Activated CD8-positive, alpha-beta T cell treated with anti-CD3 and anti-CD28 coated beads, Interleukin-2, amount 10 ng/mL, durations not matched to agents 7 days and 5 days (primary cell): ENCODE measurements around the gene CACNA1C. TPM values are rescaled to one million over a fixed set of nuclear protein-coding genes. Genes with fewer than 3 reads are reported as not detected.

Experiments used
- ATAC-seq: fragments of 150-1000 bp; cut with Tn5 transposase; one replicate; pipeline ENCODE4 v1.10.0; 2021; ENCODE audit warnings: moderate library complexity
- CTCF ChIA-PET: fragments of 350-600 bp; sonication (Branson Sonifier 250); formaldehyde crosslinking; loops from one replicate; lab custom pipeline; 2021; ENCODE audit warnings: antibody characterized with exemption; lab: Charles Lee
- POLR2A ChIA-PET: fragments of 350-600 bp; sonication (Branson Sonifier 250); formaldehyde crosslinking; loops from one replicate; lab custom pipeline; 2021; ENCODE audit warnings: antibody characterized with exemption; lab: Charles Lee
- DNase-seq: peaks from one replicate; pipeline ENCODE4 v3.0.0-alpha.2; 2020
- H3K27ac Mint-ChIP-seq: one replicate; pipeline ENCODE4 v1.8.0; 2021; ENCODE audit warnings: mild to moderate bottlenecking, mixed read lengths
- H3K27me3 Mint-ChIP-seq: one replicate; pipeline ENCODE4 v1.8.0; 2021; ENCODE audit warnings: low read depth, mixed read lengths
- H3K36me3 Mint-ChIP-seq: one replicate; pipeline ENCODE4 v1.8.0; 2021; ENCODE audit warnings: low read depth, mixed read lengths
- H3K4me1 Mint-ChIP-seq: one replicate; pipeline ENCODE4 v1.8.0; 2021; ENCODE audit warnings: low read depth, mixed read lengths
- H3K4me3 Mint-ChIP-seq: one replicate; pipeline ENCODE4 v1.8.0; 2021; ENCODE audit warnings: mild to moderate bottlenecking, mixed read lengths
- H3K9me3 Mint-ChIP-seq: one replicate; pipeline ENCODE4 v1.8.0; 2022; ENCODE audit warnings: mixed read lengths; ENCODE audit not compliant: insufficient read depth
- total RNA-seq, 2 experiments: library from RNA; stranded (reverse); gene quantifications; one replicate each; pipeline ENCODE4 v1.2.3, GENCODE V29; 2021

The CACNA1C gene
- total RNA-seq, 2 experiments from 2014 or later, result 0.08 TPM

DNA sequence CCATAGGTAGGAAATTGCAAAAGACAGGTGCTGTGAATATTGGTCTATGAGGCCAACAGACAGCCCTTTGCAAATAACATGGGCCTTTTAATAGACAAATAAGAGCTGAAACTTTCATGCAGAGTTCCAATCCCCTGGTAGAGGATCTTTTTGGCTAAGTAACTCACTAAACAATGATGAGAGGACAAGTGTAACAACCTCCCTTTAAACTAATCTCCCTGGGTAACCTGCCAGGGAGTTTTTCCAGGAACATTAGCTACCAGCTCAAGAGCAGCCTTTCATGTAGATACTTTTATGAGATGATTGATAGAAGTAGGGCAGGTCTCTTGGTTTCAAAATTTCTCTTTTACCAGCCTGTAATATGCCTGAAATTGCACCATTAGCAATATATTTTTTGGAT is 13.8 kb upstream of the CACNA1C start:
- Mint-ChIP-seq H3K4me3 (no peak overlapping the region), H3K36me3 (no peaks in the 10 kb centered on the region), H3K4me1 (peaks cover 11% of the 10 kb centered on the region), H3K9me3 (no peaks in the 10 kb centered on the region), H3K27me3 (peaks cover 43% of the 10 kb centered on the region), H3K27ac (no peak overlapping the region)
- DNase-seq (no peak), ATAC-seq (no peak)
- ChIA-PET CTCF (no interaction called here), POLR2A (no interaction called here)

DNA sequence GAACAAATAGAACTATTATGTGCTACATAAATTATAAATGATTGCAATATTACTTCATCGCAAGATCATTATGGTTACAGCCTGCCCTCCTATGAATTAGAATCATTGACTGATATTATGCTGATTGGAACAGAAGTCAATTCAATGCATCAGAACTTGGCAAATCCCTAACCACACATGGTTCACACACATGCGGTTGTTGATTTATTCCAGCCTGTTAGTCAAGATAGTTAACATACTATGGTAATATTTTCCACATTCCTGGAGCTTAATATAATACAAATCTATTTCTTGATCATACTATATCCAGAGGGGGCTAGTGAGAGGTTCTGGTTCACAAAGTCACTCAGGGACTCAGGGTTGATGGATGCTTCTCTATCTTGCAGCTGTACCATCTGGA is 9.7 kb upstream of the CACNA1C start:
- ChIA-PET POLR2A (interaction anchor here (0.5 kb wide), 1 partner anchor 352 kb away, joined by 5 read pairs; no protein-coding TSS in a partner anchor), CTCF (no interaction called here)

DNA sequence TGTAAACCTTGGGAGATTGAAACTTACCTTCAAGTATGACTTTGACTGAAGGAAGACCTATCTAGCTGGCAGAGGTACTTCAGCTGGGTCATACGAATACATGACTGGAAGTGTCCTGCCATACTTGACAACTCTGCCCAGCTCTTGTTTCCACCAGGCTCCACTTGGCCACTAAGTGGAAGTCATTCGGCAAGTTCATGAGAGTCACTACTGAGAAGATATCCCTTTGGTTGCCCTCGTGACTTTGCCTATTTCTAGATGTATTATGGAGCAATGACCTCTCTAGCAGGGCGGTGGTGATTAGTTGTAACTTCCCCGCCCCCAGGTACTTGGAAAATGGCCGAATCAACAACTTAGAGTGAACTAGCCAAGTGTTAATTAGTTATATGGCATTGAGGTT is 8.6 kb upstream of the CACNA1C start:
- no peaks in the 10 kb centered on the region for H3K9me3 Mint-ChIP-seq
- no peak for DNase-seq
- ChIA-PET POLR2A (no interaction called here), CTCF (no interaction called here)
- H3K4me1 Mint-ChIP-seq, result no peaks in the 10 kb centered on the region
- ATAC-seq, result no peak
- no peaks in the 10 kb centered on the region for H3K36me3 Mint-ChIP-seq
- no peak overlapping the region for H3K4me3 Mint-ChIP-seq
- peaks cover 43% of the 10 kb centered on the region for H3K27me3 Mint-ChIP-seq
- no peak overlapping the region for H3K27ac Mint-ChIP-seq

More for the DNA sequence above, 9.7 kb upstream of the CACNA1C start:
- H3K36me3 Mint-ChIP-seq, result no peaks in the 10 kb centered on the region
- H3K4me1 Mint-ChIP-seq, result no peaks in the 10 kb centered on the region
- no peaks in the 10 kb centered on the region for H3K9me3 Mint-ChIP-seq
- no peak for ATAC-seq
- no peak overlapping the region for H3K4me3 Mint-ChIP-seq
- no peak for DNase-seq
- no peak overlapping the region for H3K27ac Mint-ChIP-seq
- peaks cover 40% of the 10 kb centered on the region for H3K27me3 Mint-ChIP-seq

DNA sequence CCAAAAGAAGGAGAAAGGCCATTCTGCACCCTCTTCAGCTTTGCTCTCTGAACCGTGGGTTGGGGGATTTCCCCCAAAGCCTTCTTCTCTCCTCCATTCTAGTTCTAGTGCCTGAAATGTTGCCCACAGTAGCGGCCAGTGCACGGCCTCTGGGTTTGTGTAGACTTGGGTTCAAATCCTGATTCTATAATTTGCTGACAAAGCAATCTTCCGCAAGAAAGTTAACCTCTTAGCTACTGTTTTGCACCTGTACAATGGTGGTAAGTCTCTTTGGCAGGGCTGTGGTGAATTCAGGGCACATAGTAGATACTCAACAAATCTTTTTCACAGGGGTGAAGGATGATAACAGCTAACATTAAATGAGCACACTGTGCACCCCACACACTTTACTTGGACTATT is 5.8 kb upstream of the CACNA1C start:
- no peaks in the 10 kb centered on the region for H3K36me3 Mint-ChIP-seq
- ChIA-PET CTCF (interaction anchor here (0.5 to 0.9 kb wide), 2 partner anchors 12 to 252 kb away, joined by 3 read pairs; no protein-coding TSS in a partner anchor), POLR2A (no interaction called here)
- H3K4me1 Mint-ChIP-seq, result peaks cover 6% of the 10 kb centered on the region
- no peak for ATAC-seq
- H3K9me3 Mint-ChIP-seq, result no peaks in the 10 kb centered on the region
- H3K27me3 Mint-ChIP-seq, result peaks cover 62% of the 10 kb centered on the region
- H3K4me3 Mint-ChIP-seq, result no peak overlapping the region
- DNase-seq, result no peak
- no peak overlapping the region for H3K27ac Mint-ChIP-seq

DNA sequence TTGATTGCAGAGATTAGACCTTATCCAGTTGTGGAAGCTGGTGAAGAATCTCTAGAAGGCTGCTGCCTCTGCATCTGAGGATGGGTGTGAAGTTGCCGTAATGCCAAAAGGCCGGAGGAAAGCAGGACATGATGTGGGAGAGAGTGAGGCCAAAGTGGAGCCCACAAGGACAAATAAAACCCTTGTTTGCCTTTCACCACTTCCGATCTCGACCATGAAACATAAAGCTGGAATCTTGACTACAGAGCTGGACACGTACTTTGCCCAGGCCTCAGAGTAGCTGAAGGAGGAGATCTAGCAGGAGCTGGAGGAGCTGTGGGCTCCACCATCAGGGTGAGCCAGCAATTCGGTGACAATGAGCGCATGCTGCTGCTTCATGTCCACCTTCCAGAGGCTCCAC is 5.0 kb upstream of the CACNA1C start:
- no peaks in the 10 kb centered on the region for H3K9me3 Mint-ChIP-seq
- ATAC-seq, result no peak
- H3K27me3 Mint-ChIP-seq, result peaks cover 63% of the 10 kb centered on the region
- CTCF ChIA-PET, result no interaction called here
- no peak overlapping the region for H3K27ac Mint-ChIP-seq
- DNase-seq, result no peak
- POLR2A ChIA-PET, result no interaction called here
- peaks cover 9% of the 10 kb centered on the region for H3K4me1 Mint-ChIP-seq
- H3K36me3 Mint-ChIP-seq, result no peaks in the 10 kb centered on the region
- H3K4me3 Mint-ChIP-seq, result no peak overlapping the region

DNA sequence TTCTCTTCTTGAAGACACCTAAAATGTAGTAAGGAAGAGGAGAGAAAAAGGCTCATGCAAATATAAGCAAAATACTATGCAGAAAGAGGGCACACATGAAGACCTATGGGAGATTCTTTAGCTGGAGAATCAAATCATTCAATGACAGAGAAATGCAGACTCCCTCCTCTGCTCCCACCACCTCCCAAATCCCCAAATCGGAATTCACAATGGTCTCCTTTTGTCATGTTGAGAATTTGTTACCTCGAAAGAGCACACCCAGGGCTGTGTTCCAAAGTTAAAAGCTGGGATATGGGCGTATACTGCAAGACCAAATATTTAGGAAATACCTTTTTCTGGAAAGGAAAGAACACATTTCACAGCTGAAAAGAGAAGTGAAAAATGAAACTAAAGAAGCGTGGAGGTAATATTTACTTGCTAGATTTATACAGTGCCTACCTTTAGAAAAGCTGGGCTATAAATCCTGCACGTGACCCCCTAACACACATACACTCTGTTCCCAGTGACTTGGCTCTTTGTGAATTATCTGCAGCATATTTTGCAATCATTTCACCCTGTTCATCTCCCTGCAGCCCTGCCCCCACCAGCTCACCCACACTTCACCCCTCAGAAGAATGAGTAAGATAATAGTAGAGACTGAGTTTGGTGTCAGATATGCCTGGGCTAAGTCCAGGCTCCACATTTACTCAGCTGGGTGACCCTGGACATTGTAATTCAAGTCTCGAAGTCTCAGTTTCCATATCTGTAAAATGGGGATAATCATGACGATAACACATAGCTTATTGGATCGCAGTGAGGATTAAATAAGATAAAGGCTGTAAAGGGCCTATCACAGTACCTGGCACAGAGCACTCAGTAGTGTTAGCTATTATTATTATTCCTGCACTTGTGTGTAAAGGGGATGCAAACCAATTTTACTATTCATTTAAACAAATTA is 2.9 kb upstream of the CACNA1C start:
- DNase-seq (no peak), ATAC-seq (no peak)
- CTCF ChIA-PET, result interaction anchor here (1.1 kb wide), 2 partner anchors 9 to 15 kb away, joined by 3 to 10 read pairs; no protein-coding TSS in a partner anchor
- Mint-ChIP-seq H3K27ac (no peak overlapping the region), H3K36me3 (no peaks in the 10 kb centered on the region), H3K27me3 (peaks cover 66% of the 10 kb centered on the region), H3K4me1 (peaks cover 19% of the 10 kb centered on the region), H3K9me3 (no peaks in the 10 kb centered on the region), H3K4me3 (no peak overlapping the region)
- POLR2A ChIA-PET, result no interaction called here

DNA sequence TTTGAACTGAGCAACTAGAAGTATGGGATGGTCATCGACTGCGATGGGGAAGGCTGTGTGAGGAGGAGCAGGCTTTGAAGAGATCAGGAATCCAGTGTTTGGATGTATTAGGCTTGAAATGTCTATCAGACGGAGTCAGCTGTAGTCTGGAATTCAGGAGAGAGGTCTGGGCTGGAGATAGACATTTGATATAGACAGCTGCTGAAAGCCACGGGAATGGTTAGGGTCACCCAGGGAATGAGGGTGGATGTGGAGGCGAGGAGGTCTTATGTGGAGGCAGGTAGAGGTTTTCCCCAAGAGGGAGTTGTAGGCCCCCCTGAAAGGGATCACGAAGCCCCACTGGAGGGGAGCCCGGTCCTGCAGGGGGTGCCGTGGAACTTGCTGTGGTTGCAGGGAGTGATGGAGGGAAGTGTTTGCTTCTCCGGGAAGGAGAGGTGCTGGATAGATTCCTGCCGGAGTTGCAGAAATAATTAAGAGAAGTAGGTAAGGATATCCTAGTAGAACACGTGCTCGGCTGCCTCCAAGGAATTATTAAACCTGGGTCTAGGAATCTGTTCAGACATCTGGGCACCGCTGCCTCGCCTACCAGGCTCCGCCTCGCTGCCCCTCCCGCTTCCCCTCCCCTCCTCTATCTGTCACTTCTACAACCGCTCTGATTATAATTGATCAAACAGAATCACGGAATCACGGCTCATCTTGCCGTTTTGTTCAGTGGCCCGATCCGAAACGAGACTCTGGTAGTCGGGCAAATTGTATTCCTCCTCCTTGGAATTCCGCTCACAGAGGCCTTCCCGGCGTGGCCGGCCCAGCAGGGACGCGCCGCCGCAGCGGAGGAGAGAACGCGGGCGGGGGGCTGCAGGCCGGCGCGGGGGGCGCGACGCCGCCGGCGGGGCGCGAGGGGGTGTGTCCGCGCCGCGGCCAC is 826 bp upstream of the CACNA1C start:
- peaks cover 75% of the 10 kb centered on the region for H3K27me3 Mint-ChIP-seq
- no peak overlapping the region for H3K27ac Mint-ChIP-seq
- no peak for ATAC-seq
- ChIA-PET CTCF (no interaction called here), POLR2A (no interaction called here)
- H3K4me3 Mint-ChIP-seq, result peak overlapping the region; percentile 57
- H3K9me3 Mint-ChIP-seq, result no peaks in the 10 kb centered on the region
- no peak for DNase-seq
- H3K36me3 Mint-ChIP-seq, result no peaks in the 10 kb centered on the region
- peaks cover 19% of the 10 kb centered on the region for H3K4me1 Mint-ChIP-seq

DNA sequence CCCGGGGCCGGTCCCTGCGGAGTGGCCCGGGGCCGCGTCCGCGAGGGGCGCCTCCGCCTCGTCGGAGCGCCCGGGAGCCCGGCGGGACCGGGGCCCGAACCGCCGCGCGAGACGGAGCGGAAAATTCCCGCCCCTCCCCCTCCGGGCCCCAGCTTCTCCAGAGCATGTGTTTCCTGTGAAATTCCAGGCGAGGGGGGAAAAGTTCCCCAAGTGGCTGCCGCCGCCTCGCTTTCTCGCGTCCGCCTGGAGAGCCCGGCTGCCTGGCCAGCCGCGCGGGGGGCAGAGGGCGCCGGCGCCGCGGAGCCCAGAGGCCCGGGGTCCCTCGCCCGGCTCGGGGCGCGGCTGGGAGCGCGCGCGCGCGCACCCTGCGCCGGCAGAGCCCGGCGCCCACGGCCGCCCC is 904 bp downstream of the CACNA1C start:
- H3K9me3 Mint-ChIP-seq, result no peaks in the 10 kb centered on the region
- no peak for ATAC-seq
- no peak overlapping the region for H3K27ac Mint-ChIP-seq
- no peaks in the 10 kb centered on the region for H3K36me3 Mint-ChIP-seq
- H3K4me3 Mint-ChIP-seq, result no peak overlapping the region
- H3K4me1 Mint-ChIP-seq, result peaks cover 19% of the 10 kb centered on the region
- no peak for DNase-seq
- ChIA-PET CTCF (no interaction called here), POLR2A (no interaction called here)
- peaks cover 79% of the 10 kb centered on the region for H3K27me3 Mint-ChIP-seq

DNA sequence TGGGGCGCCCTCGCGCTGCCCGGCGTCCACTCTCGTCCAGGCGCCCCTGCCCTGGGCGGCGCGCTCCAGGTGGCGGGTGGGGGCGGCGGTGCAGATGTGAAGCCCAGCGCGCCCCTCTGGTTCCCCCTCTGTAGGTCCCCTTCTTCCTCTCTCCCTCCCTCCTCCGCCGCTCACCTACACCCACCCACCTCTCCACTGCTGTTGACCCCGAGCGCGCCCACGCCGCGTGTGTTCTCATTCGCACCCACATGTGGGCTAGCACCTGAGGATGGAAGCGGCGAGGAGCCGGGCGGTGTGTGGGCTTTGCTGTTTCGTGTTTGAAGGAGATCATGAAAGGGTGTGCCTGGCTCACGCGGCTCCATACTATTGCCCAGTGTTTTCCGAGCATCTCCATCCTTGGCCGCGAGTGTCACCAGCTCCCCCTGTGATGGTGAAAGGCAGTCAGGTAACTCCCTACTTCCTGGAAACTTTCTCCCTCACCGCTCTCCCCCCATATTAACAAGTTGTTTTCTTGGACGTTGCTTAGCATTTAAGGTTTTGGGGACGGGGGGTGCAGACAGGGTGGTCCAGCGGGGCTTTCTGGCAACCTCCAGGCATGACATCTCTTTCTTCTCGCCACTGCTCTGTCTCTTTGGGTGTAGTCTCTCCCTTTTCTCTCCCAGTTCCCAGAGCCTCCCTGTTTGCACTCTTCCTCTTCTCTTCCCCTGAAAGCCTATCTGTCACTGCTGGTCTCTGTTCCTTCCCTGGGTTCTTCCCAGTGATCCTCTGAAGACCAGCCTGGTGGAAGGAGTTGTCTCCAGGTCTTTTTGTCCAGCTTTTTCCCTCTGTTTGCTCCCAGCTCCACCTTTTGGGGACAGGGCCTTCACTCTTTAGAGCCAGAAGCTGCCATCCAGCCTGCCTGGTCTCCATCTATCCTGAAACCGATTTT is 1.6 kb downstream of the CACNA1C start:
- CTCF ChIA-PET, result no interaction called here
- peaks cover 19% of the 10 kb centered on the region for H3K4me1 Mint-ChIP-seq
- peaks cover 75% of the 10 kb centered on the region for H3K27me3 Mint-ChIP-seq
- ATAC-seq, result no peak
- no peaks in the 10 kb centered on the region for H3K9me3 Mint-ChIP-seq
- peak overlapping the region; percentile 58 for H3K4me3 Mint-ChIP-seq
- POLR2A ChIA-PET, result no interaction called here
- H3K27ac Mint-ChIP-seq, result no peak overlapping the region
- no peak for DNase-seq
- no peaks in the 10 kb centered on the region for H3K36me3 Mint-ChIP-seq

DNA sequence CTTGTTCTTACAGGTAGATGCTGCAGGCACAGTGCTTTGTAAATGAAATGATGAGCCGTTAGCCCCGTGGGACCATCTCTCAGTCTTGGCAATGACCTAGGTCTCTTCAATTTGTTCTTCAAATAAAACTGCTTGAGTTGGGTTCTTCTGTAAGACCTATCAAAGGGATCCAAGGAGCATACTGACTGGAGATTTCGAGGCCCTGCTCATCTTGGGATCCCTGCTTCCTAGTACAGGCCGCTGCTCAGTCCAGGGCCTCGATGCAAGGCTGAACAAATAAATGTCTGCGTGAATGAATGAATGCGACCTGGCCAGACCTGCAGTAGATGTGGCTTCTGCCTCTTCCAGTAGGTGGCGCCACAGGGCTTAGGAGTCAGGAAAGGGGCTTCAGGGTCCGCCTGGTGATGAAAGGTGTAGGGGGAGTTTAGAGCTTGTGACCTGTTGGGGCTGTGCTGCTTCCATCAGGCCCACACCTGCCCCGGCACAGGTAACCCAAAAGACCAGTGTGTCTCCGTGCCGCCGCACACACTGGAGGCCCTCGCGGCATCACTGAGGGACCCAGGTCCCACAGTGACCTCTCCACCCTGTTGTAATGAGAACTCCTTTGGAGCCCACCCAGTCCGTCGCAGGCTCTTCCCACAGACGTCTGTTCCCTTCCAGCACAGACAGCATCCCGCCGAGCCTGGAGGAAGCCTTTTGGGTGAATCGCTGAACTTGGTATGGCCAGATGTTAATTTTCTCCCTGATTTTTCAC is 4.4 kb downstream of the CACNA1C start:
- peaks cover 51% of the 10 kb centered on the region for H3K27me3 Mint-ChIP-seq
- ATAC-seq (no peak), DNase-seq (peak; percentile 61)
- H3K27ac Mint-ChIP-seq, result no peak overlapping the region
- no peaks in the 10 kb centered on the region for H3K9me3 Mint-ChIP-seq
- ChIA-PET CTCF (interaction anchor here (1.6 to 2.2 kb wide), 3 partner anchors 11 to 227 kb away, joined by 3 to 7 read pairs (median 4); no protein-coding TSS in a partner anchor), POLR2A (no interaction called here)
- no peak overlapping the region for H3K4me3 Mint-ChIP-seq
- H3K36me3 Mint-ChIP-seq, result no peaks in the 10 kb centered on the region
- peaks cover 11% of the 10 kb centered on the region for H3K4me1 Mint-ChIP-seq
